HEK293T (cell line): Measurements from ENCODE around the gene LRMDA.

ENCODE experiments used
- ARNT ChIP-seq: fragments of 450-650 bp; IDR thresholded peaks from 2 replicates; pipeline ENCODE4 v1.6.1; 2017; ENCODE audit warnings: mild to moderate bottlenecking
- BHLHE40 ChIP-seq: fragments of 450-650 bp; IDR thresholded peaks from 2 replicates; pipeline ENCODE4 v1.6.1; 2016; ENCODE audit warnings: mild to moderate bottlenecking, moderate library complexity, borderline replicate concordance
- CTBP1 ChIP-seq: fragments of 450-650 bp; IDR thresholded peaks from 2 replicates; pipeline ENCODE4 v1.6.1; 2016; ENCODE audit warnings: borderline replicate concordance
- ELF4 ChIP-seq: fragments of 450-650 bp; IDR thresholded peaks from 2 replicates; pipeline ENCODE4 v1.6.1; 2017; ENCODE audit warnings: antibody characterized with exemption
- FOXA1 ChIP-seq: fragments of 450-650 bp; IDR thresholded peaks from 2 replicates; pipeline ENCODE4 v1.6.1; 2016; ENCODE audit warnings: mild to moderate bottlenecking
- FOXK2 ChIP-seq: fragments of 450-650 bp; IDR thresholded peaks from 2 replicates; pipeline ENCODE4 v1.6.1; 2016; ENCODE audit warnings: mild to moderate bottlenecking
- FOXM1 ChIP-seq: fragments of 450-650 bp; IDR thresholded peaks from 2 replicates; pipeline ENCODE4 v1.6.1; 2017; ENCODE audit warnings: mild to moderate bottlenecking, borderline replicate concordance
- HDGF ChIP-seq: fragments of 450-650 bp; IDR thresholded peaks from 2 replicates; pipeline ENCODE4 v1.6.1; 2017; ENCODE audit warnings: antibody characterized with exemption, borderline replicate concordance
- LEF1 ChIP-seq: fragments of 450-650 bp; IDR thresholded peaks from 2 replicates; pipeline ENCODE4 v1.6.1; 2017; ENCODE audit warnings: mild to moderate bottlenecking, borderline replicate concordance
- NFRKB ChIP-seq: fragments of 450-650 bp; IDR thresholded peaks from 2 replicates; pipeline ENCODE4 v1.6.1; 2016; ENCODE audit warnings: mild to moderate bottlenecking, moderate library complexity
- SP1 ChIP-seq: fragments of 450-650 bp; IDR thresholded peaks from 2 replicates; pipeline ENCODE4 v1.6.1; 2017
- SUZ12 ChIP-seq: fragments of 450-650 bp; IDR thresholded peaks from 2 replicates; pipeline ENCODE4 v1.6.1; 2016; ENCODE audit warnings: mild to moderate bottlenecking
- TARDBP ChIP-seq: fragments of 450-650 bp; IDR thresholded peaks from 2 replicates; pipeline ENCODE4 v1.6.1; 2016
- ZNF384 ChIP-seq: fragments of 450-650 bp; IDR thresholded peaks from 2 replicates; pipeline ENCODE4 v1.6.1; 2016

DNA sequence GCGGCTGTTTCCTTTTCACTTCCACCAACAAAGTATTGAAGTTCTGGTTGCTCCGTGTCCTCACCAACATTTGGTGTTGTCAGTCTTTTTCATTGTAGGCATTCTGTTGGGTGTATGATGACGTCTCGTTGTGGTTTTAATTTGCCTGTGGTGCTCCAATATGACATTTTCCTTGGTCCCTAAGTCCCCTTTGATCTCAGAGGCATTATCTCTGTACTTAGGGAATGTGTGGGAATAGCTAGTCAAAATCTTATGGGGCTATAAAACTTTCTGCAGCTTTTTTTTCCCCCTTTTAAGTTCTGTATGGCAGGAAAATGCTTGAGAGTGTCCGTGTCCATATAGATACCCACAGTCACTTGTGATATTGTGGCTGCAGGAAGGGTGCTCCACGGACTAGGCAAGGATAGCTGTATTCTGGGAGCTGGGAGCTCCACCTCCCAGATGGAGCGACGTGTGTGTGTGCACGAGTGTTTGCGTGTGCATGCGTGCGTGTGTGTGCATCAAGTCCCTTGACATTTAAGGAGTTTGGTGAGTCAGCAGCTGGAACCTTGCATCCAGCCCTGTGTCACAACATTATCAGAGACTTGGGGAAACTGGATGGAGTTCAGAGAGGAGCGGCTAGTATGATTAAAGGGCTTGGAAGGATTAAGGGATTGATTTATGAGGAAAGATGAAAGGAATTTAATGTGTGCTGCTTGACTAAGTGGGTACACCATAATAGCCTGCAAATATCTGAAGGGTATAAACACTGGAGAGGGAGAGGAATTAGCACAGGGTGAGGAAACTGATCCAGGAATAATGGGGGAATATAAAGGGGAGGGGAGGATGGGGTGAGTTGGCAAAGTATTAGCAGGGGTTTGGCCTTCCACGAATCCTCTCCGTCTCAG is 66.8 kb downstream of the LRMDA start:
- no peak for TF ChIP-seq FOXA1
- TF ChIP-seq NFRKB: no peak
- TF ChIP-seq SUZ12: no peak
- TF ChIP-seq CTBP1: no peak
- no peak for TF ChIP-seq FOXM1
- no peak for TF ChIP-seq ELF4
- TF ChIP-seq BHLHE40: no peak
- TF ChIP-seq HDGF: no peak
- no peak for TF ChIP-seq TARDBP
- TF ChIP-seq FOXK2: no peak
- TF ChIP-seq LEF1: no peak
- TF ChIP-seq ZNF384: no peak
- no peak for TF ChIP-seq SP1
- TF ChIP-seq ARNT: no peak
